C1 segment of cervical spinal cord (tissue), 14 donors: ENCODE data around the gene MCC.

ENCODE experiments used
- DNase-seq, 14 donors: peaks; one replicate each; lab custom pipeline; 2025; lab: John Stamatoyannopoulos, UW

Gene MCC

DNA sequence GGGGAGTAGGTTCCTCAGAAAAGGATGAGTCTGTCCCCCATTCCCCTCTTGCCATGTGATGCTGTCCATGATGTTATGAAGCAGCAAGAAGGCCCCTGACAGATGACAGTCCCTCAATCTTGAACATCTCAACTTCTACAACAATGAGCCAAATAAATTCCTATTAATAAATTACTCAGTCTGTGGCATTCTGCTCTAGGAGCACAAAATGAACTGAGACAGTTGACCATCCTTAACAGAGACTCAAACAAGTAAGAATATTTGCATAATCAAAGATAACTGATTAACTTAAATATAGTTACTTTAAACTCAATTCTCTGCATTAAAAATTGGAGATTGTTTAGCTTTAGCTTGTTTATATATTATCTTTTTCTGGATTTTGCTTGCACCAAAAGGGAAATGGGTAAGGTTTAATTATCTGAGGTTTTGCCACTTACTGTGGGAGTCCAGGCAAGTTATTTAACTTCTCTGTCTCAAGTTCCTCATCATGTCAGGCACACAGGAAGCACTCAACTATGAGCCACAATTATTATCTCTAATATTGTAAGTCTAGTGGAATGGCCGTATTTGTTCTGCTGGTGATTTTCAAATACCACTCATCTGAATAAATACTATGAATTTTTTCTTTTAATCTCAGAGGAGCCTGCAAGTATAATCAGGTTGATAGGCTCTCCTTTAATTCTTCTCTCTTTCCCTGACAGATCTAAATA is 216.4 kb downstream of the MCC start:
- no peak for DNase-seq

DNA sequence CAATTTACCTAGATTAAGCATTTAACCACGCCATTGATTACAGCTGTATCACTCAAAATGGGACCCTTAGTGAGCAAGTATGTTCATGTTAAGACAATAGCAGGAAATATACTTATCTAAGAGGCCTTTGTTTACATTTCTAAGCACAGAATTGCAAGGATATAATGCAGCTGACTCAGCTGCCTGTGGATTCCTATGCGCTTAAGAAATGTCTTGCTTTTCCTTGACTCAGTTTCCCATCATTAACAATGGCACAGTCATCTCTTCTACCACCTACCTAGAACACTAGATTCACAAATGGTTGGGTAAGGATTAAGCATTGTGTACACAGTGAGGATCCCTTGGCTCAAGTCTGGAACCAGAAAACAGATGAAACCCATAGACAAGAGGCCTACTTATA is 217.2 kb downstream of the MCC start:
- DNase-seq: no peak

DNA sequence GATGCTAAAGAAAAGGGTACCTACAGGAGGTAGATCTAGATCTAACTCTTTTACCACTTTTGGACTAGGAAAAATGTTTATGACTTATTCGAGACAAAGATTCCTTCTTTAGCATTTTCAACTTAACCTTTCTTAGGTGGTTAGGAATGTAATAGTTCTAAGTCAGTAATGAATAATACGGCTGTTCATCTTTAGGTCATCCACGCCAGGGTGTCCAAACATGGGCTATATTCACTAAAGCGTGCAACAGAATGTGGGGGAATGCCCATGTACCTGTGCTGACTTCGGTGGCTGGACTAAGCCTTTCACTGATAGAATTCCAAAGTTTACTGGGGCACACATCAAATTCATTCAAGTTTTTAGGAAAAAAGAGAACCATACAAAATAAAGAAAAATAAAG is 218.2 kb downstream of the MCC start:
- no peak for DNase-seq

DNA sequence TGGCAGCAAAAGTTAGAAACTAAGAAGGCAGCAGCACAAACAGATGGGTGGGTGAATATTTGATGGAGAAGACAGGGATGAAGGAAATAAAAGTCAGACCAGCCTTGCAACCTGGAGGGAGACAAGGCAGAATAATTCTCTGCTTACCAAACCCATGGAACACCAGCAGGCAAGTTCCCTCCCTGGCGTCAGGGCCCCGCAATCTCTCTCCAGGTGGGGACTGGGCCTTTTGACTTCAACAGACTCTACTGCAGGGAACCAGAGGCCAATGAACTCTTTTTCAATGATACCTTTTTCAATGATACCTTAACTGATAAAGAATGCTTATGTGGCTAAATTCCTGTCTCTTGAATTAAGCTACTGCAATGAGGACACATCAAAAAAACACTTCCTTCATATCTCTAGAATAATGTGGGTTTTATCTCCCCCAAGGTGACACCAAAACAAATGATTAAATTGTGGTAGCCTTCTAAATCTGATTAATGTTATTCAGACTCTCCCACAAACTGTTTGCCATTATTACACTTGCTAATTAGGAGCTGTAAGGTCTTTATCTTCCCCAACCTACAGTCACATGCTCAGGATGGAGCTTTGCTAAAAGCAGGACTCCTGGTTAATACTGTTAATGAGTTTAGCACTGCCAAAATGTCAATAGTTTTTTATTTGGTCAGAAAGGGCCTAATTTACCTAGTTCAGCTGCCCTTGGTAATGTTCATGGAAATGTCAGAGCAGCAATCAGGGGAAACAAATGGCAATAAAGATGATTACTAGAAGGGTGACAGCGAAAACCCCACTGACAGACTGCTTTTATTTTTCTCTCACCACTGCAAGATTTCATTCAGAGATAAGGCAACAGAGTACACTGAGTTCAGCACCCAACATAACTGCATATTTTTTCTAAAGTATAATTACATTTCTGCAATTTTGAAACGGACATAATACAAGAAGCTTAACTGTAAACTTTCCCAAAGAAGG is 218.9 kb downstream of the MCC start:
- no peak for DNase-seq

DNA sequence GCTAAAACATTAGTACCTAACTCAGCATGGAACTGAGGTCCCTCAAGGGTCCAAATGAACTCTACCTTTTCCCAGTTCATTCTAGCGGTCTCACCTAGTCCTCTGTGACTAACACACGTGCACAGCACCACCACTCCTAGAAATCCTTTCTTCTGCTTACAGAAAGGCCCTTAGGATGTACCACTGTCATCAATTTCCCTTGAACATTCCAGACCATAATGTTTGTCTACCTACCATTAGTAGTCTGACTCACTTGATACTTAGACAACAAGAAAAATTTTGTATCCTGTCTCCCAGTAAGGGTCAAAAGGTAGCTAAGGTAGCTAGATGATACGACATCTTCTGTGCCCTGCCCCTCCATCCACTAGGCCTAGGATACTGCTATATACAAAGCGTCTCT is 220.0 kb downstream of the MCC start:
- no peak for DNase-seq

DNA sequence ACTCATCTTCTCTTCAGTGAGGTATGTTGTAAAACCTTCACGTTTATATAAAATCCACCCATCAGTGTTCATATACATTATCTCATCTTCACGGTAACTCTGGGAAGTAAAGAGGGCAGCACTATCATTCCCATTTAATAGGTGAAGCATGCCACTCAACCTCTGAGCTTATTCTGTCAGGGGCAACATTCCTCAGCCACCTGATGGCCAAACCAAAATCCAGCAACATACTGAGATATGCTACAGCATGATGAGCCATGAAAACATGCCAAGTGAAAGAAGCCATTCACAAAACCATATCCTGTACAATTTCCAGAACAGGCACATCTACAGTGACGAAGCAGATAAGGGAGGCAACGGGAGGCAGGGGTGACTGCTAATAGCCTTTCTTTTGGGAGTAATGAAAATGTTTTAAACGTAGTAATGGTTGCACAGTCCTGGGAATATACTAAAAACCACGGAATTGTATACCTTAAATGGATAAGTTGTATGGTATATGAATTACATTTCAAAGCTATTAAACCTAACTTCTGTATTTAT is 220.8 kb downstream of the MCC start:
- no peak for DNase-seq

DNA sequence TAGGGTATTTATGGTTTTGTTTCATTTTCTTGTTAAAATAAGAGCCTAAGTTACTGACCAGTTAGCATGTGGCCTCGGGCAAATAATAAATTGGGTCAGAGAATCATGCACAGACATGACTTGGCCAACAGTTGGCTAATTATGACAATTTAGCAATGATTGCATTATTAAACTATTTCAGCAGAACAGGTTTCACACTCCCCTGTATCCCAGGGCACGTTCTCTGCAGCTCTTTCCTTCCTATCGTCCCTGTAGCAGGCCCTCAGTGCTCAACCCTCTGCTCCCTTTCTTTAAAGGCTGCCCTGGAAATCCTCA is 221.4 kb downstream of the MCC start:
- no peak for DNase-seq

GRCh38 chr5:113266227-113266912 is 221.9 kb downstream of the MCC start:
- no peak for DNase-seq

- no peak for DNase-seq
Observed at GRCh38 chr5:113265190-113265589, 223.1 kb downstream of the MCC start.

GRCh38 chr5:113264046-113264445 is 224.2 kb downstream of the MCC start:
- no peak for DNase-seq

DNA sequence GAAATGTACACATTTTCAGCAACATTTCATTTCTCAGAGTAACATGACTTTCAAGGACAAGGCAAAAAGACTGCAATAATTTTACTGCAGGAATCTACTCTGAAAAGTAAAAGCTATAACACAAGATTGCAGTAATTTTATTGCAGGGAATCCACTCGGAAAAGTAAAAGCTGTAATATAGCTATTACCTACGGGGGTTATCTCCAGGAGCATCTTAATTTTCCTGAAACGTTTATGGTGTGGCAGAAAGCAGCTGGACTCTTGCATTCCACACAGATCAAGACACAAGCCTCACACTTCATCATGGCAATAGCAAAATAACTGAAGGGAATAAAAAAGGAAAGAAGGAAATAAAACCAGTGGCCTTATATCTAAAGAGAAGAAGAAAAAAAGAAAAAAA is 224.7 kb downstream of the MCC start:
- DNase-seq: no peak

GRCh38 chr5:113262674-113263073 is 225.6 kb downstream of the MCC start:
- DNase-seq: no peak

- DNase-seq: no peak
Observed at GRCh38 chr5:113259034-113259433, 229.2 kb downstream of the MCC start.

GRCh38 chr5:113257545-113257944 is 230.7 kb downstream of the MCC start:
- no peak for DNase-seq

- DNase-seq: no peak
Observed at GRCh38 chr5:113256671-113257452, 231.4 kb downstream of the MCC start.

DNA sequence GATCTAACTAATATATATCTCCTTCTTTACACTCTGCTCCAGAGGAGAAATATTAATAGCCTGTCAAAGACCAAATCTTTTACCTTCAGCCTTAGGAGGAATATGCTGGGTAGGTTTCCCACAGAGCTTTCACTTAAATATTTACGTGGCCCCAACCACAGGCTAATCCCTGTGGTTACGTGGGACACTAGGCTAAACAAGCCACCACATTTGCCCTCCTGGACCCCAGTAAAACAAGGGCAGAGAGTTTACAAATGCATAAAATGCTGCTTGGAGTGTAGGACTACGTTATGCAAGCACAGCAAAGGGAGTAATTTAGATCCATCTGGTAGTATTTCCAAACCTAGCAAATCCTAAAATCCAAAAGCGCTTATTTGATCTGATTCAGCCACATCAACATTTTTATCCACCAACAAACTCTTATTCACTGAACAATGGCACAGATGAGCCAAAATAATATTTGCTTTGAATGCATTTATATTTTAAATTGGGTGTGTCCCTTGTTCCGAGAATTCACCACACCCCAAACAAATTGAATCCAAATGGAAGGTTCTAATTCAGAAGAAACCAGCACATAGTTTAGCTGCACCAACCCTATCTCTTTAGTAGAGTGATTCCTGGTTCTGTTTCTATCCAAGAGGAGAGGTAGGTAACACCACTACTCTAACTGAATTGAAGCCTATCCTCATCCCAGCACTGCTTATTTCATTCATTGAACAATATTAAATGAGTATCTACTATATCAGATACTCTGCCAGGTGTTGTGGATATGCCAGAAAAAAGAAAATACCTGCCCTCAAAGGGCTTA is 232.5 kb downstream of the MCC start:
- no peak for DNase-seq

GRCh38 chr5:113255105-113255504 is 233.1 kb downstream of the MCC start:
- no peak for DNase-seq

DNA sequence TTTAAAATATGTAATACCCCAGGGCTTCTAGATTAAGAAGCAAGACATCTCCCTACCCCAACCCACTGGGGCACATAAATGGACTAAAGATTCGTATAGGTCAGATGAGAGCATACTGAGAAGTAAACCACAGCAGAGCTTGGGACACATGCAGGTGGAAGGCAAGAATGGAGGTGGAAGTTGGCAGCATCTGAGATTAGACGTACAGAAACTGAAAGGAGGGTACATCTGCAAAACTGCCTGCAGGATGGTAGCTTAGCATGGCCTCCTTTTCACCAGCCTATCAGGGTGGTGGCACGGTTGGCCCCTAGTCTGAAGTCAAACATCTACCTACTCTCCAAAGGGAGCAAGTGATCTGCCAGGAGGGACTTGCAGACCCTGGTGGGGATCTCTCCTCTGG is 235.2 kb downstream of the MCC start:
- DNase-seq: no peak

DNA sequence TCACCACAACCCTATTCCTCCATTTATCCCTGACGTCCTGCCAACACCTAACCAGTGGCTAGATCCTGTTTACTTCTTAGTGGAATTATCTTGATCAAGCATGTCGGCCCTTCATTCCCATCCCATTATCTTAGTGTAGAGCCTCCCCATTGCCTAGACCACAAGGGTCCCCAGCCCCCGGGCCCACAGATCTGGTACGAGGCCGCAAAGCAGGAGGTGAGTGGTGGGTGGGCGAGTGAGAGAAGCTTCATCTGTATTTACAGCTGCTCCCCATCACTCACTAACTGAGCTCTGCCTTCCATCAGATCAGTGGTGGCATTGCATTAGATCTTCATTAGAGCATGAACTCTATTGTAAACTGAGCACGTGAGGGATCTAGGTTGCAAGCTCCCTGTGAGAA is 236.2 kb downstream of the MCC start:
- no peak for DNase-seq

GRCh38 chr5:113250341-113250953 is 237.8 kb downstream of the MCC start:
- no peak for DNase-seq
